ENCODE measurements around the gene ANKMY1.

DNA sequence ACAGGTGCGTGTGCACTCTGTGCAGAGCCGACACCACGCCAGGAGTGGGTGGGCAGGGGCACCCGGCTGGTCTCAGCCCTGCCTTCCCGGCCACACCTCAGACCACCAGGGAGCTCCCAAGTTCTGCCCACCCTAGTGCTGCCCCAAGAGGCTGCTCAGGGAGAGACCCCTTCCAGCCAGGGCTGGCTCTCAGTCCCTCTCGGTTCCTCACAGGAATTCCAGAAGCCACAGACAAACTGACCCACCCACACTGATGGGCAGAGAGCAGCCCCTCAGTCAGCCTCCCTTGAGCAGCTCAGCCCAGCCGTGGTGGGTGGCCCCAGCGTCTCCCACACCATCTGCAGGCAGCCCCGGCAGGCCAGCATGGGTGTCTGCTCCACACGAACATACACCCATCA, 88.5 kb downstream of the ANKMY1 start:
- TF ChIP-seq POLR2AphosphoS5 (IDR thresholded peaks at IDR 0.05) (no peak), EP300 (IDR thresholded peaks at IDR 0.05) (no peak), POLR2A (IDR thresholded peaks at IDR 0.05) (no peak)
- TF ChIP-seq, protein P1, sequence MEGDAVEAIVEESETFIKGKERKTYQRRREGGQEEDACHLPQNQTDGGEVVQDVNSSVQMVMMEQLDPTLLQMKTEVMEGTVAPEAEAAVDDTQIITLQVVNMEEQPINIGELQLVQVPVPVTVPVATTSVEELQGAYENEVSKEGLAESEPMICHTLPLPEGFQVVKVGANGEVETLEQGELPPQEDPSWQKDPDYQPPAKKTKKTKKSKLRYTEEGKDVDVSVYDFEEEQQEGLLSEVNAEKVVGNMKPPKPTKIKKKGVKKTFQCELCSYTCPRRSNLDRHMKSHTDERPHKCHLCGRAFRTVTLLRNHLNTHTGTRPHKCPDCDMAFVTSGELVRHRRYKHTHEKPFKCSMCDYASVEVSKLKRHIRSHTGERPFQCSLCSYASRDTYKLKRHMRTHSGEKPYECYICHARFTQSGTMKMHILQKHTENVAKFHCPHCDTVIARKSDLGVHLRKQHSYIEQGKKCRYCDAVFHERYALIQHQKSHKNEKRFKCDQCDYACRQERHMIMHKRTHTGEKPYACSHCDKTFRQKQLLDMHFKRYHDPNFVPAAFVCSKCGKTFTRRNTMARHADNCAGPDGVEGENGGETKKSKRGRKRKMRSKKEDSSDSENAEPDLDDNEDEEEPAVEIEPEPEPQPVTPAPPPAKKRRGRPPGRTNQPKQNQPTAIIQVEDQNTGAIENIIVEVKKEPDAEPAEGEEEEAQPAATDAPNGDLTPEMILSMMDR (IDR thresholded peaks at IDR 0.05) = no peak
